ENCODE data around the gene HTR3A. TPM values are rescaled to one million over a fixed set of nuclear protein-coding genes. Genes with fewer than 3 reads are reported as not detected.

HTR3A gene
- total RNA-seq, 1 donor: not detected

DNA sequence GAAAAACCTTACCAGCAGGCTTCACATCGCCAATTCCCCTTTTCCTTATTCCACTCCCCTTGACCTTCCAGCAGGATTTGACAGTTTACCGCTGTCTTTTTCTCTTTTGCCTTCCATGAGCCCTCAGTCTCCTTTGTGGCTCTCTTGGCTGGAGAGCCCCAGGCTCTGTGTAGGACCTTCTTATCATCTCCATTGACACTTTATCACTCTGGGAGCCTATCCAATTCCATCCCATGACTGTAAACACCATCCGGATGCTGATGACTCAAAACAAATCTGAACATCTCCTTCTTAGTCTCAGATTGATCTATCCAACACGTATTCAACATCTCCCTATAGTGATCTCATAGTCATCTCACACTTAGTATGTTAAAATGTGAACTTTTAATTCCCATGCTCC is 36.0 kb downstream of the HTR3A start:
- TF ChIP-seq, protein P1, sequence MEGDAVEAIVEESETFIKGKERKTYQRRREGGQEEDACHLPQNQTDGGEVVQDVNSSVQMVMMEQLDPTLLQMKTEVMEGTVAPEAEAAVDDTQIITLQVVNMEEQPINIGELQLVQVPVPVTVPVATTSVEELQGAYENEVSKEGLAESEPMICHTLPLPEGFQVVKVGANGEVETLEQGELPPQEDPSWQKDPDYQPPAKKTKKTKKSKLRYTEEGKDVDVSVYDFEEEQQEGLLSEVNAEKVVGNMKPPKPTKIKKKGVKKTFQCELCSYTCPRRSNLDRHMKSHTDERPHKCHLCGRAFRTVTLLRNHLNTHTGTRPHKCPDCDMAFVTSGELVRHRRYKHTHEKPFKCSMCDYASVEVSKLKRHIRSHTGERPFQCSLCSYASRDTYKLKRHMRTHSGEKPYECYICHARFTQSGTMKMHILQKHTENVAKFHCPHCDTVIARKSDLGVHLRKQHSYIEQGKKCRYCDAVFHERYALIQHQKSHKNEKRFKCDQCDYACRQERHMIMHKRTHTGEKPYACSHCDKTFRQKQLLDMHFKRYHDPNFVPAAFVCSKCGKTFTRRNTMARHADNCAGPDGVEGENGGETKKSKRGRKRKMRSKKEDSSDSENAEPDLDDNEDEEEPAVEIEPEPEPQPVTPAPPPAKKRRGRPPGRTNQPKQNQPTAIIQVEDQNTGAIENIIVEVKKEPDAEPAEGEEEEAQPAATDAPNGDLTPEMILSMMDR (IDR thresholded peaks at IDR 0.05; ENCODE audit: insufficient read depth, low read depth, low read length): no peak

DNA sequence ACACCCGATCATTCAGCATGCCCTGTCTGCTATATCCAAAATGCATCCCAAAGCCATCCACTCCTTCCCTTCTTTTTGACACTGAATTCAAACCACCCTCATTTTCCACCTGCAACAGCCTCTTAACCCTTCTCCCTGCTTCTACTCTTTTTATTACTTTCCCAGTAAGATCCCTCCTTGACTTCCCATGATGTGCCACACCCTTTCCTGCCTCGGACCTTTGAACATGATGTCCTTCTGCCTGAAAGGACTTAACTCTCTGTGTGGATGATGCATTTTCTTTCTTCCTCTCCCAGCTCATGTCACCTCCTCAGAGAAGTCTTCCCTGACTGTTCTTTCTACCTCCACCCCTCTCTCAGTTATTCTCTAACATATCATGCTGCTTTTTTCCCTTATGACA is 36.5 kb downstream of the HTR3A start:
- H3K4me3 ChIP-seq (ENCODE audit: low read depth, low read length): no peak overlapping the region
- no peak for DNase-seq (ENCODE audit: low read depth)
- TF ChIP-seq, protein P1 (IDR thresholded peaks at IDR 0.05; ENCODE audit: insufficient read depth, low read depth, low read length): no peak

More for the DNA sequence above, 36.0 kb downstream of the HTR3A start:
- no peak for DNase-seq (ENCODE audit: low read depth)
- no peak overlapping the region for H3K4me3 ChIP-seq (ENCODE audit: low read depth, low read length)

DNA sequence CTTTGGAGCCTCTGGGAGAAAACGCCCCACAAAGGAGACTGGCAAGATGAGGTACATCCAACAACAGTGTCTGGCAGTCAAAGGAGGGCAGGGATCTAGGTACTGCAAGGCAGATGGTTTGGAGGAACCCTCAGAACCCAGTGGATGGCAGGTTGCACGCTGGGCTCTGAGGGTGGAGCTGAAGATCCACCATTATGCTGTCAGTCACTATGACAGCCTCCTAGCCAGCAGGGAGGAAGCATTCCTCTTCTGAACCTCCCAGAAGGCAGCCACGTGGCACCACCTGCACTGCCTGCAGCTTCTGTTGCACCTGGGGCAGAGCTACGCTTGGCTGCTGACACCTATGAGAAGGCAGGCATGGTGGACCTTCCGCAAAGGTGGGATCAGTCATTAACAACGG is 40.2 kb downstream of the HTR3A start:
- DNase-seq (ENCODE audit: low read depth): no peak
- H3K4me3 ChIP-seq (ENCODE audit: low read depth, low read length): no peak overlapping the region

DNA sequence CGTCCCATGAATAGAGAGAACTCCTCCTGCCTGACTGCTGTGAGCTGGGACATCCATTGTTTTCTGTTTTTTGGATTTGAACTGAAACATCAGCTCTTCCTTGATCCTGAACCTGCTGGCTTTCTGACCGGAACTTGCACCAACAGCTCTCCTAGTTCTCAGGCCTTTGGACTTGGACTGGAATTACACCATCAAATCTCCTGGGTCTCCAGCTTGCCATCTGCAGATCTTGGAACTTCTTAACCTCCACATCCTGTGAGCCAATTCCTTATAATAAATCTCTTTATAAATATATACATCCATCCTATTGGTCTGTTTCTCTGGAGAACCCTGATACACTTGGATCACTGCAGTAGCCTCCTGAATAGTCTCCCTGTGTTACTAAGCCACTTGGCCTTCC is 42.1 kb downstream of the HTR3A start:
- TF ChIP-seq, protein P1 (IDR thresholded peaks at IDR 0.05; ENCODE audit: insufficient read depth, low read depth, low read length): no peak
- DNase-seq (ENCODE audit: low read depth): no peak
- no peak overlapping the region for H3K4me3 ChIP-seq (ENCODE audit: low read depth, low read length)

More for the DNA sequence above, 40.2 kb downstream of the HTR3A start:
- TF ChIP-seq, protein P1 (IDR thresholded peaks at IDR 0.05; ENCODE audit: insufficient read depth, low read depth, low read length): no peak

DNA sequence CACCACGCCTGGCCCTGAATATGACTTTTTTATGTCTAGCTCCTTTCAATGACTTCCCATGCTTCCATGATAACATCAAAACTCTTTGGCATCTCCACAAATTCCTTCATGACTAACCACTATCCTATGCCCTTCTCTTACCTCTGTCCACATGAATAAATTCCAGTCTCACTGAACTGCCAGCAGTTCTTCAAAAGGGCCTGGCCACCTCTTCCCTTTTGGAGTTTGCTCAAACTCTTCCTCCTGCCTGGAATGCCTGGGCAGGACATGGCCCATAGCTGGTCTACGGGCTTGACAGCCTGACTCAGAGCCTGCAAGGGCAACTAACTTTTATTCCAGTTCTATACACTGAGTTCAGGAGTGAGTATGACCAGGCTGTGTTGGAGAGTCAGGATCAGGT is 42.8 kb downstream of the HTR3A start:
- H3K4me3 ChIP-seq (ENCODE audit: low read depth, low read length): no peak overlapping the region
- TF ChIP-seq, protein P1 (IDR thresholded peaks at IDR 0.05; ENCODE audit: insufficient read depth, low read depth, low read length): no peak
- no peak for DNase-seq (ENCODE audit: low read depth)

DNA sequence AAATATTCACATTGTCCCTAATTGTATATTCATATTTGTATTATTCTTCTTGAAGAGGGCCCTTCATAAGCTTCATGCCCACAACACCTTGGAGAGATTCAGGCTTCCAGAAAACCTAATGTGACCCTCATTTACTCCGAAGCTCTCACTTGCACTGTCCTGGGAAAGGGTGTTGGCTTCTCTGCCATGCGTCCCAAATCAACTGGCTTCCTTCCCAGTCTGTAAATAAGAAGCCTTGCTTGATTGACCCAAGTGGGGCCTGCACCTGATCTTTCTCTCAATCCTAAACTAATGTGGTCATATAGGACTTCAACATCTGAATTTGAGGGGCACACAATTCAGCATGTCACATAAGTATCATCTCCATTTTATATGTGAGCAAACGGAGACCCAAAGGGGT is 44.1 kb downstream of the HTR3A start:
- TF ChIP-seq, protein P1 (IDR thresholded peaks at IDR 0.05; ENCODE audit: insufficient read depth, low read depth, low read length): no peak
- DNase-seq (ENCODE audit: low read depth): no peak

DNA sequence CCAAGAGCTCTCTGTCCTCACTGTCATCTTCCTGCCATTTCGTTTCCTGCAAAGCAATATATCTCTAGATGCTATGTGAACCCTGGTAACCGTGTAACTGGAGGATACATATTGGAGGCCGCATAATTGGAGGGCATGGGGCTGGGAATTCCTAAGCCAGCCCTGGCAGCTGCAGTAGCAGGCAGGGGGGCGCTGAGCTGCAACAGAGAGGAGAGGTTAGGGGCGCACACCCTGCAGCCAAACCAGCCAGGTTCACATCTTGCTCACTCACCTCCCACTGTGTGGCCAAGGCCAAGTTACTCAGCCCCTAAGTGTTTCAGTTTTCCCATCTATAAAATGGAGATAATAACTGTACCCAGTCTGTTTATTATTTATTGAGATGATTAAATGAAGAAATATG is 44.7 kb downstream of the HTR3A start:
- TF ChIP-seq, protein P1 (IDR thresholded peaks at IDR 0.05; ENCODE audit: insufficient read depth, low read depth, low read length): no peak
- DNase-seq (ENCODE audit: low read depth): no peak

More for the DNA sequence above, 44.1 kb downstream of the HTR3A start:
- no peak overlapping the region for H3K4me3 ChIP-seq (ENCODE audit: low read depth, low read length)

More for the DNA sequence above, 44.7 kb downstream of the HTR3A start:
- no peak overlapping the region for H3K4me3 ChIP-seq (ENCODE audit: low read depth, low read length)
